NOMO-1 treated with dmso at 0.1 percent for 144 hours (cell line): ENCODE data around the gene METRN.
A peak's percentile ranks its signal among the peaks of the same experiment; 100 is the strongest.

Experiments
- DNase-seq: peaks from one replicate; lab custom pipeline; 2025; ENCODE audit not compliant: unreplicated experiment; lab: John Stamatoyannopoulos, UW

METRN gene

DNA sequence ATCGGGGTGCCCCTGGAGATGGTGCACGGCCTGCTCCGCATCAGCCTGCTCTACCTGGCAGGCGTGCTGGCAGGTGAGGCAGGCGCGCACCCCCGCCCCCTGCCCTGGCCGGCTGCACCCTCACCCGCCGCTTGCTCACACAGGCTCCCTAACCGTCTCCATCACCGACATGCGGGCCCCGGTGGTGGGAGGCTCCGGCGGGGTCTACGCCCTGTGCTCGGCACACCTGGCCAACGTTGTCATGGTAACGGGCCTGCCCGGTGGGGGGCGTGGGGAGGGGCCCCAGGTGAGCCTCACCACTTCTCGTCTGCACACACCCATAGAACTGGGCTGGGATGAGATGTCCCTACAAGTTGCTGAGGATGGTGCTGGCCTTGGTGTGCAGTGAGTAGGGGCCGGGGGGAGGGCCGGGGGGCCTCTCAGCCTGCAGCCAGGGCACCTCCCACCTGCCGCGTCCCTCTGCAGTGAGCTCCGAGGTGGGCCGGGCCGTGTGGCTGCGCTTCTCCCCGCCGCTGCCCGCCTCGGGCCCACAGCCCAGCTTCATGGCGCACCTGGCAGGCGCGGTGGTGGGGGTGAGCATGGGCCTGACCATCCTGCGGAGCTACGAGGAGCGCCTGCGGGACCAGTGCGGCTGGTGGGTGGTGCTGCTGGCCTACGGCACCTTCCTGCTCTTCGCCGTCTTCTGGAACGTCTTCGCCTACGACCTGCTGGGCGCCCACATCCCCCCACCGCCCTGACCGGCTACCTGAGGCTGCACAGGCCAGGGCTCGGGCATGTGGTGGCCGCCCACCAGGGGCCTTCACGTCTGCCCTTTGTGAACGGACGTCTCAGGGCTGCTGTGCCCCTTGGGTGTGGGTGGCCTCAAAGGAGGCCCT lies 37.4 kb upstream of the METRN start:
- no peak for DNase-seq

DNA sequence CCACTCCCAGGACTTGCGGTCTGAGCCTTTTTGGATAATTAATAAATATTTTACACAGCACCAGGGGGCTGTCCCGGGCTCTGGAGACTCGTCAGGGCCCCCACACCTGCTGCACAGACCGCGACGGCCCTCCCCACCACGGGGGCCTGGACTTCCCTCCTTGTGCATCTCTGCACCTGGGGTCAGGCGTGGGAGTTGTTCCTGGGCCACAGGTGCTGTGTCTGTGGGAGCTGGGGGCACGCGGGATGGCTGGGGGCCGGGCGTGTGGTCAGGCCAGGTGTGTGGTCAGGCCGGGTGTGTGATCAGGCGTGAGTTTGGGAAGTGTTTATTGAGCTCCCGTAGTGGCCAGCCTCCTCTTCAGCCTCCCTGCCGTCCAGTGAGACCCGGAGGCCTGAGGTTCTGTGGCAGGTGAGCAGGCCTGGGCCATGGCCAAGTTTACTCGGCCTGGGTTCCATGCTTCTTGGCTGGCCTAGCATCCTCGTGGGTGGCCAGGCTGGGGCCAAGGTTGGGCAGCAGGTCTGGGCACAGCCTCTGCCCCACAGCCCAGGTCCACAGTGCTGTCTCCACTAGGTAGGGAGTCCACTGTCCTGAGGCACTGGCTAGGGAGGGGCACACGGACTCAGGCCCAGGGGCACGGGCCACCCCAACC lies 36.6 kb upstream of the METRN start:
- no peak for DNase-seq

DNA sequence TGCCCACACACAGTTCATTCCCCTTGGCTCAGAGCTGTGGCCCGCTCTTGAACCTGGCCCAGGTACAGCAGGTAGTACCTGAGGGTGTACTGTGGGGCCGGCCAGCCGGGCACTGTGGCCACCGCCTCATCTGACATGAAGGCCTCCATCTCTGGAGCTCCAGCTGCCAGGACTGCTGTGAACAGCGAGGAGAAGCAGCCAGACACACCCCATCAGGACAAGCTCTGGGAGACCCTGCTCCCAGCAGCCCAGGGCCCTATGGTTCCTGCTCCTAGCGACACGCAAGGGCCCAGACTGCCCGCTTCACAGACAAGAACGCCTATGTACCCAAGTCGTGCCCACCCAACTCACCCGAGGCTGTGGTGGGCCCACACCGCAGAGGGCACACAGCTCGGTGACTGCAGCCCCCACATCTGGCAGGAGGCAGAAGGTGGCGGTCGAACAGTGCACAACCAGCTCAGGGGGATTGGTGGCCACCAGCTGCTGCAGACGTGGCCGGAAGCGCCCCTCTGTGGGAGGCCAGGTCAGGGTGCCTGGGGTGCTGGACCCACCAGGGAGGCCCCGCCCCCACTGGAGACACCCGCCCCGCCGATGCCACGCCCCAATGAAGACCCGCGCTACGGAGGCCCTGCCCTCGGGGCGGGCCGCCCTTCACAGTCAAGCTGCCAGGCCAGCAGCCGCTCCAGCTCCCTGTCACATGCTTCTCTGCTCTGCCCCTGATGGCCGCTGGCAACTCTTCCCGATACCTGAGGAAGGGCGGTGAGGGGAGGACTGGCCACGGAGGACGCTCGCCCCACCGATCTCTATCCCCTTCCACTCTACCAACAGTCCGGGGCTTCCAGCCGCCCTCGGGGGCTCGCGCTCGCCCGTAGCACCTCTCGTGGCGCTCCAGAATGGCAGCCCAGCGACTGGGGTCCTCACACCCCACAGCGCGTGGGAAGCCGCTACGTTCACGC lies 35.8 kb upstream of the METRN start:
- DNase-seq, result no peak

DNA sequence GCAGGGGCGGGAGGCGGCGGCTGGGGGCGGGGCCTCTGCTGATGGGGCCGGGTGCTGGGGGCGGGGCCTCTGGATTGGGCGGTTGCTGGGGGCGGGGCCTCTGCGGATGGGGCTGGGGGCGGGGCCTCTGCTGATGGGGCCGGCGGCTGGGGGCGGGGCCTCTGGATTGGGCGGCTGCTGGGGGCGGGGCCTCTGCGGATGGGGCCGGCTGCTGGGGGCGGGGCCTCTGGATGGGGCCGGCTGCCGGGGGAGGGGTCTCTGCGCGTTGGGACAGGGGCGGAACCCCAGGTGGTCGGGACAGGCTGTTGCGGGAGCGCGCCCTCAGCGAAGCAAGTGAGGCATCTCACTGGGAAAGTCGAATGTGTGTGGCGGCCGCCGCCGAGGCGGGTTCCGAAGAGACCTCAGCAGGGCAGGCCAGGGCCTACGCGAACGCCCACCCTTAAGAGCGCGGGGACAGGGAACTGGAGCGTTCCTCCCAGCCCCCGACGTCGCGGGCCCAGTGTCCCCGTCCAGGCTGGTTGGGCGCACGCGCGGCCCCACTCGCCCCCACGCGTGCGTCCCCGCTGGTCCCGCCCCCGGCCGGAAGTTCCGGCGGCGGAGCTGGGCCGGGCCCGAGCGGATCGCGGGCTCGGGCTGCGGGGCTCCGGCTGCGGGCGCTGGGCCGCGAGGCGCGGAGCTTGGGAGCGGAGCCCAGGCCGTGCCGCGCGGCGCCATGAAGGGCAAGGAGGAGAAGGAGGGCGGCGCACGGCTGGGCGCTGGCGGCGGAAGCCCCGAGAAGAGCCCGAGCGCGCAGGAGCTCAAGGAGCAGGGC lies 34.9 kb upstream of the METRN start, which contains the start of gene STUB1:
Gene STUB1 (plus strand): TSS at position 597 of the 811 bp plus-strand sequence. CDS start 116 bp downstream, at position 713.
- peak; percentile 76 for DNase-seq

DNA sequence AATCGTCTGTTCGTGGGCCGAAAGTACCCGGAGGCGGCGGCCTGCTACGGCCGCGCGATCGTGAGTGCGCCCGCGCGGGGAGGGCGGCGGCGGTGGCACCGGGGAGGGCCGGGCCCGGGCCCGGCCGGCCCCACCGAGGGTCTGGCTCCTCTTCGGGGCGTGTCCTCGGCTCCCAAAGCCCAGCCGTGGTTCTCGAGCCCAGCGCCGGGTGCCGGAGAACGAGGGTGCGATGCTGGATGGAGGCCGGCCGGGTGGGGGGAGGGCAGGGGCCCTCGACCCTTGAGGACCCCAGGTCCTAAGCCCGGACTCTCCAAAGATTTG lies 34.3 kb upstream of the METRN start:
- no peak for DNase-seq

DNA sequence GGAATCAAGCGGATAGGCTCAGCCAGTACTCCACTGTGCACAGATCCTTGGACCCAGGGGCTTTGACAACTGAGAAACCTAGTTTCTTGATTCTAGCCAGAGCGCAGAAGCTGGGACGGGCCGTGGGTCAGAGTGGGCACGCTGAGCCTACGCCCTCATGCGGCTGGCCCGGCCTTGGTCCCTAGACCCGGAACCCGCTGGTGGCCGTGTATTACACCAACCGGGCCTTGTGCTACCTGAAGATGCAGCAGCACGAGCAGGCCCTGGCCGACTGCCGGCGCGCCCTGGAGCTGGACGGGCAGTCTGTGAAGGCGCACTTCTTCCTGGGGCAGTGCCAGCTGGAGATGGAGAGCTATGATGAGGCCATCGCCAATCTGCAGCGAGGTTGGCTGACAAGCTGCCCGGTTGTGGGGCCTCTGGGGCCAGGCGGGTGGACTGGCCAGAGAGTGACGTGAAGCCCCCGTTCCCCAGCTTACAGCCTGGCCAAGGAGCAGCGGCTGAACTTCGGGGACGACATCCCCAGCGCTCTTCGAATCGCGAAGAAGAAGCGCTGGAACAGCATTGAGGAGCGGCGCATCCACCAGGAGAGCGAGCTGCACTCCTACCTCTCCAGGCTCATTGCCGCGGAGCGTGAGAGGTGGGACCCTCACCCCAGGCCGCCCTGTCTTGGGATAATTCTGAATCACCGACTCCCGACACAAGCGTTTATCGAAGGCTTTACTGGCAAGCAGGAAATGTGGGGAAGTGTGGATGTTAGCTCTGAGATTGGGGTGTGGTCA lies 33.8 kb upstream of the METRN start:
- DNase-seq, result no peak

DNA sequence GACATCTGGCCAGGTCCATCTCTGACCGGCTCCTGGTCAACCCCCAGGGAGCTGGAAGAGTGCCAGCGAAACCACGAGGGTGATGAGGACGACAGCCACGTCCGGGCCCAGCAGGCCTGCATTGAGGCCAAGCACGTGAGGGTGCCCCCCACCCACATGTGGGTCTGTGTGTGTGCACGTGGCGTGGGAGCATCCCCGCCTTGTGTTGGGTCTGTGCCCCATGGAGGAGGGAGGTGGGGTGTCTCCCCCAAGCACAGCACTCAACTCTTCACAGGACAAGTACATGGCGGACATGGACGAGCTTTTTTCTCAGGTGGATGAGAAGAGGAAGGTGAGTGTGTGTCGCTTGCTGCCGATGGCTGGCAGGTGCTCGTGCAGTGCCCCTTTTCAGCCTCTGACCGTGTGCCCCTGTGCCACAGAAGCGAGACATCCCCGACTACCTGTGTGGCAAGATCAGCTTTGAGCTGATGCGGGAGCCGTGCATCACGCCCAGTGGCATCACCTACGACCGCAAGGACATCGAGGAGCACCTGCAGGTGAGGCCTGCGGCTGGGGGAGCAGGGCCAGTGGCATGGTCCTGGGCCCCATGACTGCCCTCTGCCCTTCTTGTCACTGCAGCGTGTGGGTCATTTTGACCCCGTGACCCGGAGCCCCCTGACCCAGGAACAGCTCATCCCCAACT lies 33.0 kb upstream of the METRN start:
- no peak for DNase-seq

DNA sequence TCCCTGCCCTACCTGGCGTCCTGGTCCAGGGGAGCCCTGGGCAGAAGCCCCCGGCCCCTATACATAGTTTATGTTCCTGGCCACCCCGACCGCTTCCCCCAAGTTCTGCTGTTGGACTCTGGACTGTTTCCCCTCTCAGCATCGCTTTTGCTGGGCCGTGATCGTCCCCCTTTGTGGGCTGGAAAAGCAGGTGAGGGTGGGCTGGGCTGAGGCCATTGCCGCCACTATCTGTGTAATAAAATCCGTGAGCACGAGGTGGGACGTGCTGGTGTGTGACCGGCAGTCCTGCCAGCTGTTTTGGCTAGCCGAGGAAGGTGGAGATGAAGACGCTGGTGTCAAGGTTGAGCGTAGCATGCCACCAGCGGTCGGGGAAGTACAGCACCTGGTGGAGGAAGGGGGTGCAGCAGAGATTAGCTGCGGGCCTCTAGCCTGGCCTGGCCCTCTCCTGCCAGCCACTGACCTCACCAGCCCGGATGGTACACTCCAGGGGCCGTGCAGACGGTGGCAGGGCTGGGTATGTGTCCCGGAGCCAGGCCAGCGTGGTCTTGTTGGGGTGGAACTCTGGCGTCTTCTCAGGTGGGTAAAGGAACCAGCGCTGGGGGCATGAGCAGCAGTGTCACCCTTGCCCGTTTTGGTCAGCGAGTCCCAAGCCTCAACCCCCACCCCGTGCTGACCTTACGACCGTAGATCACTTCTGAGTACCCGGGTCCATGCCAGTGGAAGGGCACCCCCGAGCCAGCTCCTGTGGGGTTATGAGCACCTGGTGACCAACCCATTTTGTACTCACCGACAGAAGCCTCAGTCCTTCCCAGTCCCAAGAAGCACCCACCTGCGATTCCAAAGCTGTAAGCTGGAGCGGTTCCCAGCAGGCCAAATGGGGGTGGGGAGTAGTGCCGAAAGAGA lies 32.2 kb upstream of the METRN start:
- no peak for DNase-seq

DNA sequence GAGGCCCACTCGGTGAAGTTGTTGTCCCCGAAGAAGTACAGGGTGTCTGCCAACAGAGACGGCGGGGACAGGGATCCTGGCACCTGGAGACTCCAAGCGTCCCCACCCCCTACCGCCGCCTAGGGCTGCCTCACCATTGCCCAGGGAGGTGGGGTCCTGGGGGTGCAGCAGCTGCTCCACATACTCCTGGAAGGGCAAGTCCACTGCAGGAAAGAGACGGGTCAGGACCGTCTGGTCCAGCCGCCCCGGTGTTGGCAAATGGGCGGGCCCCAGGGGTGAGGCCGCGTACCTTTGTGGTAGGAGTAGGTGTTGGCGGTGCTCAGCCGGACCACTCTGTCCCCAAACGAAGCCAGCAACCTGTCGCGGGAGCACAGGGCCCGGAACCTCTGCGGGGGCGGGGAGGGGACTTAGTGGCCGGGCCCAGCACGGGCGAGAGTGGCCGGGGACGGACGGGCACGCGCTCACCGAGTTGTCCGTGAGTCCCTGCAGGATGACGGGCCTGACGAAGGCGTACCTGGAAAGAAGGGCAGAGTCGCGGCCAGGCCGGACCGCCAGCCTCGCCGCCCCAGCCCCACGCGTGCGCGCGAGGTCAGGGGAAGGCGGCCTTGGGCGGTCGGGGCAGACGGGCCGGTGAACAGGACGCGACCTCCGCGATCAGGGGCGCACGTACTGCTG lies 31.4 kb upstream of the METRN start:
- DNase-seq, result no peak

DNA sequence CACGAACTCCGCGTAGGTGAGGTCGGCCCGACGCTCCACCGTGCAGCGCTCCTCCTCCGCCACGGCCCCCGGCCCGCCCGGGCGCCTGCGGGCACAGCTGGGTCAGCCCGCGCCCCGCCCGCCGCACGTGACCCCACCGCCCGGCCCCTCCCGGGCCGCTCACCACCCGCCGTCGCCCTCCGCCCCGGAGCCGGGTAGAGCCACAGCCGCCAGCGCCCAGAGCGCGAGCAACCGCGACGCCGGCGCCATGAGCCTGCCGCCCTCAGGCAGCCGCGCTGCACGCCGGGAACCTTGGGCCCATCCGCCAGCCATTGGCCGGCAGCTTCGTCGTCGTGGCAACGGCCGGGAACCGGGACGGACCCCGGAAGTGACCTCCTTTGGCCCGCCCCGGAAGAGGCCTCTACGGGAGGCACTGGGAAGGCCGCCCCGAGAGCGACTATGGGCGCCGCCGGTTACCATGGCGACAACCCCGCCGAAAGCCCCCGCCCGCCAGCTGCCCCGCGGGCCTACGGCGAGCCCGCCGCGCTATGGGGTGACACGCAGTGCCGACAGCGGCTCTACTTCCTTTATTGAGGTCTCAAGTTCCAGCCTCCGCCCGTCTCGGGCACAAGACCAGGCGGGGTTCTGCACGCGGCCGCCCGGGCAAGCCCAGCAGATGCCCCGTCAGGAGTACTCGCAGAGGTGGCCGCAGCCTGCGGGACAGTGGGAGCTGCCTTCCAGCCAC lies 30.7 kb upstream of the METRN start, which contains the start of gene JMJD8:
Gene JMJD8 (minus strand): TSS at position 264 of the 724 bp plus-strand sequence. CDS start 15 bp downstream, at position 249.
- peak; percentile 91 for DNase-seq

DNA sequence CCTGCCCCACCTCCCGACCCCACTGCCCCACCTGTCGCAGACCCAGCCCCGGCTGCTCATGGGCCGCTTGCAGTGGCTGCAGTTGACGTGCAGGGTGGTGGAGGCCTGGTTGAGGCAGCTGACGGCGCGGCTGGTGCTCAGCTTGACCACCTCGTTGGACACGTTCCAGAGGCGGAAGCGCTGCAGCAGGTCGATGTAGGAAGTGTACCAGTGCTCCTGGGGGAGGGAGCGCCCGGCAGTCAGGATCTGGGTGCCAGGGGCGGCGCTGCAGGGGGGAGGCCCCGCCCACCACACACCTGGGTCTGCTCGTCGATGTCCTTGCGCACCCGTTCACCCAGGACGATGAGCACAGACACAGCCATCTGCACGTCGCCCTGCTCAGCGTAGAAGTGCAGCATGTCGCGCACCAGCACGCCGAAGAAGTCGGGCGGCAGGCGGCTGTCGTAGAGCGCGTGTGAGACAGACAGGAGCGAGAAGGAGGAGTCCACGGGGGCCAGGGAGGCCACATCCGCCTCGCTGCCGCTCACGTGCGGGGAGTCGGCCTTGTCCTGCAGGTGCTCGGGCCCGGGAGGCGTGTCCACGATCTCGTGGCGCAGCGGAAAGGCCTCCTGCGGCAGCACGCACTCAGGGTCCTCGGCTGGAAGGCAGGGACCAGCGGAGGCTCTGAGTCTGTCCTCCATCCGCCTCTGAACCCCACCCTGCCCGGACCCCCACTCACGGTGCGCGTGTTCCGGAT lies 29.8 kb upstream of the METRN start:
- no peak for DNase-seq

DNA sequence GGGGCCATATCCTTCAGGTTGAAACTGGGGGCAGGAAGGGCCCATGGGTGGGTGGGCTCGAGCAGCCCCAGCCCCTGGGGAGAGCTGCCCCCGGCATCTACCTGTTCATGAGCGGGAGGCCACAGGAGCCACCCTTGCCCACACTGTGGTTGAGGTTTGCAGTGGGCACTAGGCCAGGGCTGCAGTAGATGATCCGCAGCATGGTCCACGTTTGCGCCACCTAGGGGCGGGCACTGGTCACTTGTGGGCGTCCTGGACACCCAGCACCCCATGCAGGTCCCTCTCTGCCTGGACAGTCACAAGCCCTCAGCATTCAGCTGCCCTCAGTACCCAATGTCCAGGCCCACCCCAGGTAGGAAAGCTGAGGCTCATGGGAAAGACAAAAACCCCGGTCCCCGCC lies 29.0 kb upstream of the METRN start:
- DNase-seq, result no peak

DNA sequence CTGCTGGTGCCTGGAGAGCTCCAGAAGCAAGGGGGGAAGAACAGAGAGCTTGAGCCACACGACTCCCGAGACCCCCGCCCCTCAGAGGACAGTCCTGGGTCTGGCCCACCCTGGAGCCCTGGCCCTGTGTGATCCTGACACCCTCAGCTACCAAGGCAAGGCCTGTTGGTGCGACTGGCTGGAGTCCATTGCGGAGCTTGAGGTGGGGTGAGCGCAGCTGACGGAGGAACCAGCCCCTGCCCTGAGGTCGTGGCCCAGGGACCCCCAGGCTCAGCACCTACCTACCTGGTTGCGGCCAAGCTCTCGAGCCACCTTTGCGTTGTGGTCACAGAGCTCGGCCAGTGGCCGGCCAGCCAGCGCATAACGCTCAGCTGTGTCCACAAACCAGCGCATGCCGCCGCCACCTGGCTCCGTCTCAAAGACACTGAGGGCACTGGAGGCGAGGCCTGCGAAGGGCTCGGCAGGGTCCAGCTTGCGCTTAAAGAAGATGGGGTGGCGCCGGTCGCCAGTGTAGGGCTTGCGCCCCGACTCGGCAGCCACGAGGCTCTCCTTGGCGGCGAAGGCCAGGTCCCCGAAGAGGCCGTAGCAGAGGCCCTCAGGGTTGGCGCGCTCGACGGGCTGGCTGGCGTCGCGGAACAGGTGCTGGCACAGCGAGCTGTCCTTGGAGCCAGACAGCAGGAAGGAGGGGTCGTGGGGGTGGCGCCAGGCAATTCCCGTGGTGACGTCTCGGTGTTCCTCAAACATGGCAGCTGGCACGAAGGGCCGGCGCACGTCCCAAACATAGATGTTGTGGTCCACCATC lies 28.3 kb upstream of the METRN start:
- no peak for DNase-seq

DNA sequence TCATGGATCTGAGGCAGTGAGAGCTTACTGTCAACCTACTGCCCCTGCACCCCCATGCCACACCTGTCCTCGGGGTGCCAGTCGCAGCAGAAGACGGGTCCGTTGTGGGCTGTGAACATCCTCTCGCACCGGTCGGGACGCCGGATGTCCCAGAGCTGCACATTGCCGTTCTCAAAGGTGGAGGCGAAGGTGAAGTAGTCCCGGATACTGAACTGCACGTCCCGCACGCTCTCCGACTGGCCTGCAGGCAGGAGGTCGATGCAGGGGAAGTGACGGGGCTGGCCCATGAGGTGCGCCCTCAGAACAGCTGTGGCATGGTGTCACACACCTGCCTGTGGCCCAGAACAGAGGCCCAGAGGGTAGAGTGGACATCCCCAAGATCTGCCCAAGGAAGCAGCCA lies 27.4 kb upstream of the METRN start:
- DNase-seq, result no peak

DNA sequence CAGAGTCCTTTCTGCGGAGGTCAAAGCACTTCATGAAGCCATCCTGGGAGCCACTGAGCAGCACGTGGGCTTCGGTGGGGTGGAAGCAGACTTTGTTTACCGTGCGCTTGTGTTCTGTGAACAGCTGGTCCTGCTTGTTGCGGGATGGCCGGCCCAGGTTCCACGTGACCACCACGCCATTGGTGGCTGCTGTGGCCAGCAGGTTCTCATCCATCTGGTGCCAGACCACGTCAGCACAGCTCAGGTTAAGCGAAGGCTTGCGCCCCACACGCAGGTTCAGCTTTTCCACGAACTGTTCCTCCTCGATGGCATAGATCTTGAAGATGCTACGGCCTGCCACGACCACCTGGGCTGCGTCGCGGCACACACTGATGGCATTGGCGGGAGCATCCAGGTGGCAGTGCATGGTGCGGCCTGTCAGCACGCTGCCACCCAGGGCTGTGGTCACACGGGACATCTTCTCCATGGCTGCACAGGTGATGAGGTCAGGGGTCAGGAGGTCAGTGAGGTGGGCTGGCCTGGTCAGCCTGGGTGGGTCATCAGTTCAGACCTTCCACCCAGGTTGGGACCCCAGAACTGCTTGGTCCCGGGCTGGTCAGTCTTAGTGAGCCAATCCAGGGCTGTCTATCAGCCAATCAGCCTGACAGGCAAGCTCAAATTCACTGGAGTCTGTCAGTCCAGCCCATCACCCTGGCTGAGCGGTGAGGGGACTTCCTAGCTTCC lies 25.6 kb upstream of the METRN start:
- no peak for DNase-seq
